ENCODE data around the gene LTA4H.

GRCh38 chr12:96073346-96074330, 38.3 kb upstream of the LTA4H start:
- TF ChIP-seq CTCF (IDR thresholded peaks at IDR 0.05) (no peak), POLR2A (IDR thresholded peaks at IDR 0.05) (no peak)
